Ishikawa (cell line): ENCODE results near the gene MAP3K21.

Source experiments
- CEBPB ChIP-seq: IDR thresholded peaks from 2 replicates; pipeline ENCODE4 v1.6.1; 2012
- CREB1 ChIP-seq: IDR thresholded peaks from 2 replicates; pipeline ENCODE4 v1.6.1; 2012; ENCODE audit warnings: low read depth
- EGR1 ChIP-seq: IDR thresholded peaks from 2 replicates; pipeline ENCODE4 v1.6.1; 2012
- EP300 ChIP-seq: IDR thresholded peaks from 2 replicates; pipeline ENCODE4 v1.6.1; 2012; ENCODE audit warnings: borderline replicate concordance
- FOXM1 ChIP-seq: IDR thresholded peaks from 2 replicates; pipeline ENCODE4 v1.6.1; 2012; ENCODE audit warnings: low read depth, borderline replicate concordance
- MAX ChIP-seq: IDR thresholded peaks from 2 replicates; pipeline ENCODE4 v1.6.1; 2012
- NFIC ChIP-seq: IDR thresholded peaks from 2 replicates; pipeline ENCODE4 v1.6.1; 2012
- RAD21 ChIP-seq: IDR thresholded peaks from 2 replicates; pipeline ENCODE4 v1.6.1; 2012; ENCODE audit warnings: low read depth
- TAF1 ChIP-seq: IDR thresholded peaks from 2 replicates; pipeline ENCODE4 v1.6.1; 2012; ENCODE audit warnings: low read depth, mild to moderate bottlenecking
- TCF12 ChIP-seq: IDR thresholded peaks from 2 replicates; pipeline ENCODE4 v1.6.1; 2012; ENCODE audit warnings: low read depth
- TEAD4 ChIP-seq: IDR thresholded peaks from 2 replicates; pipeline ENCODE4 v1.6.1; 2012
- USF1 ChIP-seq: IDR thresholded peaks from 2 replicates; pipeline ENCODE4 v1.6.1; 2012
- YY1 ChIP-seq: IDR thresholded peaks from 2 replicates; pipeline ENCODE4 v1.6.1; 2012; ENCODE audit warnings: low read depth
- ZBTB7A ChIP-seq: IDR thresholded peaks from 2 replicates; pipeline ENCODE4 v1.6.1; 2012; ENCODE audit warnings: low read depth
- TF ChIP-seq, protein P1 (sequence below): IDR thresholded peaks from 2 replicates; pipeline ENCODE4 v1.6.1; 2012; ENCODE audit warnings: low read depth, mild to moderate bottlenecking

Gene MAP3K21

DNA sequence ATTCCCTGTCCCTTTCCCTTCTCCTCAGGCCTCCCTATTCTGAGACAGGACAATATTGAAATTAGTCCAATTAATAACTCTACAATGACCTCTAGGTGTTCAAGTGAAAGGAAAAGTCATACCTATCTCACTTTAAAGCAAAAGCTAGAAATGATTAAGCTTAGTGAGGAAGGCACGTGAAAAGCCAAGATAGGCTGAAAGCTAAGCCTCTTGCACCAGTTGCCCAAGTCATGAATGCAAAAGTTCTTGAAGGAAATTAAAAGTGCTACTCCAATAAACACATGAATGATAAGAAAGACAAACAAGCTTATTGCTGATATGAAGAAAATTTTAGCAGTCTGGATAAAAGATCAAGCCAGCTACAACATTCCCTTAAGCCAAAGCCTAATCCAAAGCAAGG is 3.8 kb upstream of the MAP3K21 start:
- TF ChIP-seq ZBTB7A (no peak), TAF1 (no peak), MAX (no peak)
- TF ChIP-seq, protein P1, sequence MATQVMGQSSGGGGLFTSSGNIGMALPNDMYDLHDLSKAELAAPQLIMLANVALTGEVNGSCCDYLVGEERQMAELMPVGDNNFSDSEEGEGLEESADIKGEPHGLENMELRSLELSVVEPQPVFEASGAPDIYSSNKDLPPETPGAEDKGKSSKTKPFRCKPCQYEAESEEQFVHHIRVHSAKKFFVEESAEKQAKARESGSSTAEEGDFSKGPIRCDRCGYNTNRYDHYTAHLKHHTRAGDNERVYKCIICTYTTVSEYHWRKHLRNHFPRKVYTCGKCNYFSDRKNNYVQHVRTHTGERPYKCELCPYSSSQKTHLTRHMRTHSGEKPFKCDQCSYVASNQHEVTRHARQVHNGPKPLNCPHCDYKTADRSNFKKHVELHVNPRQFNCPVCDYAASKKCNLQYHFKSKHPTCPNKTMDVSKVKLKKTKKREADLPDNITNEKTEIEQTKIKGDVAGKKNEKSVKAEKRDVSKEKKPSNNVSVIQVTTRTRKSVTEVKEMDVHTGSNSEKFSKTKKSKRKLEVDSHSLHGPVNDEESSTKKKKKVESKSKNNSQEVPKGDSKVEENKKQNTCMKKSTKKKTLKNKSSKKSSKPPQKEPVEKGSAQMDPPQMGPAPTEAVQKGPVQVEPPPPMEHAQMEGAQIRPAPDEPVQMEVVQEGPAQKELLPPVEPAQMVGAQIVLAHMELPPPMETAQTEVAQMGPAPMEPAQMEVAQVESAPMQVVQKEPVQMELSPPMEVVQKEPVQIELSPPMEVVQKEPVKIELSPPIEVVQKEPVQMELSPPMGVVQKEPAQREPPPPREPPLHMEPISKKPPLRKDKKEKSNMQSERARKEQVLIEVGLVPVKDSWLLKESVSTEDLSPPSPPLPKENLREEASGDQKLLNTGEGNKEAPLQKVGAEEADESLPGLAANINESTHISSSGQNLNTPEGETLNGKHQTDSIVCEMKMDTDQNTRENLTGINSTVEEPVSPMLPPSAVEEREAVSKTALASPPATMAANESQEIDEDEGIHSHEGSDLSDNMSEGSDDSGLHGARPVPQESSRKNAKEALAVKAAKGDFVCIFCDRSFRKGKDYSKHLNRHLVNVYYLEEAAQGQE = no peak

GRCh38 chr1:233326319-233326718 is 1.2 kb upstream of the MAP3K21 start:
- TF ChIP-seq ZBTB7A (no peak), CREB1 (no peak), EGR1 (no peak), FOXM1 (no peak), YY1 (no peak), TEAD4 (no peak), RAD21 (no peak)

DNA sequence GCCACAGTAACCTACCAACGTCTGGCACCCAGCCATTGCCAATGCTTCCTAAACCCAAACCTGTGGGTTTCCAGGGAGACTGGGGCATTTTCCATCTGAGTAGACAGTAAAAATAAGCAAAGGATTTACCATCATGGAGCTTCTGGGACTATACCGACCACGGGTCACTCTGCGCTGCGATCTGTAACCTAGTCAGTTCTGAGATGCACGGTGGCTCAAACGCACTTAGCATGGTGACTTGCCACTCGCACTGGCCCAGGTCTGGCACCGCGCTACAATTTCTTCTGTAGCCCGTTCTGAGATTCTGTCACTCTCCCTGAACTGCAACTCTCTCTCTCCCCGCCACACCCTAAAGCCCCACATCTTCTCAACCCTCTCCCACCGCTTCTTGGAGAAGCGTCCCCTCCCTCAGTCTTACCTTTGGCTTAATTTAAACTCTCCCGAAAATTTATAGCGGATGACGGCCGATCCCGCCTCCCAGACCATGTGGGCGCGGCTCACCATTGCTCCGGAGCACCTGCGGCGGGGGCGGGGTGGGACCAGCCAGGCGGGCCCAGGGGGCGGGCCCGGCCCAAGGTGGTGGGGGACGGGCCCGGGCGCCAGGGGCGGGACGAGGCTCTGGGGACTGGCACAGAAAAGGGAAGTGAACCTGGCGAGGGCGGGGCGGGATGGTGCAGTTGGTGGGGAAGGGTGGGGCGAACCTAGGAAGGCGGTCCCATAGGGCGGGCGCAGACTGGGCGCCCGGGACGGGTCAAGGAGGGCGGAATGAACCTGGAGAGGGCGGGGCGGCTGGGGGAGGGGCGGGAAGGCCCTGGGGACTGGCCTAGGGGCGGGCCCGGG is 493 bp upstream of the MAP3K21 start:
- TF ChIP-seq MAX = 0 out of 2 replicates have a peak, but pooled peaks have one; percentile 30
- peak; percentile 37; the same call in 1 of the 2 replicates for TF ChIP-seq TCF12
- TF ChIP-seq NFIC = no peak

GRCh38 chr1:233328142-233328921 is 808 bp downstream of the MAP3K21 start:
- TF ChIP-seq YY1 (0 out of 2 replicates have a peak, but pooled peaks have one; percentile 11), NFIC (0 out of 2 replicates have a peak, but pooled peaks have one; percentile 6), MAX (peak; percentile 83), USF1 (no peak)

DNA sequence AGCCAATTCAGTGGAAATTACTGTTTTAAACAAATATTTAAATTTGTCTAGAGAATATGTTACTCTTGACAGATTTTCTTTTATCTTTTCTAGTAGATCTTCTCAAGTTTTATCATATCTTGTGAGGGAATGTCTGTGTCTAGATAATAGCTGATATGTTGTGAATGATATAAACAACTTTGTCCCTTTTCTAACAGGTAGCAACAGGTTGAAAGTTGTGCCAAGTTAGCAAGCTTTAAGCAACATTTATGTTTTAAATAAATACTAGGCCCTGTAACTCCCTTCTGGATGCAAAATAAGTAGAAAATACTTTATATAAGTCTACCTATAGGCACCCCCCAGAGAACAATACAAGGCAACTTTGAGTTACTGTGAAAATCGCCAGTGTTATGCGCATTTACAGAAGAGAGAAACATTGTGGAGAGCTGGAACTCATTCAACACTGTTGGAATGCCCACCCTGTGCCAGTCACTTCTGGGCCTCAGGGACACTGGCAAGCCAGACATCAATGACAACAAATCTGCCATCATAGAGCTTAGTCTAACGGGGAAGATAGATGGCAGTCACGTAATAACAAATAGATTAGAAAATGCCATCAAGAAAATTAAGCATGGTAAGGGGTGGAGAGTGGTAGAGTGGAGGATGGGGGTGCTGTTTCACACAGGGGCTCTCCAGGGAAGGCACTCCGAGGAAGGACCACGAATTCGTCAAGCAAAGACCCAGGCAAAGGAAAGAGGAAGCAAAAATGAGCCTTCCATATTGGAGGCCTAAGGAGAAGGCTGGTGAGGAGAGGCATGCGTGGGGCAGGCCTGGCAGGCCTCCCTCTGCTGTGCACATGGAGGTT is 4.4 kb downstream of the MAP3K21 start:
- TF ChIP-seq TEAD4 (no peak), FOXM1 (no peak), TAF1 (no peak), NFIC (no peak), MAX (no peak), USF1 (no peak), EP300 (no peak), TCF12 (no peak), ZBTB7A (no peak), CEBPB (no peak), RAD21 (no peak), CREB1 (no peak)
- TF ChIP-seq, protein P1 = no peak
